ENCODE data around the gene TBATA.

TBATA gene

GRCh38 chr10:70742537-70743429 is 42.4 kb downstream of the TBATA start:
- peak; percentile 35 for DNase-seq (ENCODE audit: low read depth)
- H3K4me3 ChIP-seq (ENCODE audit: low read depth, low read length) = no peak overlapping the region
- TF ChIP-seq MAX (IDR thresholded peaks at IDR 0.05; ENCODE audit: low read depth, low read length) = 0 out of 2 replicates have a peak, but pooled peaks have one; percentile 17
- no peak for TF ChIP-seq MYC (IDR thresholded peaks at IDR 0.05; ENCODE audit: low read depth, low read length)

- no peak overlapping the region for H3K4me3 ChIP-seq (ENCODE audit: low read depth, low read length)
- TF ChIP-seq MAX (IDR thresholded peaks at IDR 0.05; ENCODE audit: low read depth, low read length) (no peak), CTCF (IDR thresholded peaks at IDR 0.05; ENCODE audit: low read depth, low read length) (no peak), MYC (IDR thresholded peaks at IDR 0.05; ENCODE audit: low read depth, low read length) (no peak), POLR2A (IDR thresholded peaks at IDR 0.05; ENCODE audit: extremely low read depth, insufficient read length) (no peak)
- no peak for DNase-seq (ENCODE audit: low read depth)
Observed at GRCh38 chr10:70740406-70741288, 44.5 kb downstream of the TBATA start.

DNA sequence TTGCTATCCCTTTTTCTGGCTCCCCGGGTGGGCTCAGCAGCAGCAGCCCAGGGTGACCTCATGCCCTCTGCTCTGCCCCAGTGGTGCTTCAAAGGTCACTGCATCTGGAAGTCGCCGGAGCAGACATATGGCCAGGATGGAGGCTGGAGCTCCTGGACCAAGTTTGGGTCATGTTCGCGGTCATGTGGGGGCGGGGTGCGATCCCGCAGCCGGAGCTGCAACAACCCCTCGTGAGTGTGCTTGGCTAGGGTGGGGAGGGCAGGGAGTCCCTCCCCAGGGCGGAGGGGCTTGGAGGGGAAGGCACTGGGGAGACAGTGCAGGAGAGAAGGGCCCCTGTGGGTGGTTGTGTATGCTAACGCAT is 46.4 kb downstream of the TBATA start:
- DNase-seq (ENCODE audit: low read depth) = no peak
- TF ChIP-seq CTCF (IDR thresholded peaks at IDR 0.05; ENCODE audit: low read depth, low read length) (peak; percentile 2), POLR2A (IDR thresholded peaks at IDR 0.05; ENCODE audit: extremely low read depth, insufficient read length) (no peak)
- no peak overlapping the region for H3K4me3 ChIP-seq (ENCODE audit: low read depth, low read length)

DNA sequence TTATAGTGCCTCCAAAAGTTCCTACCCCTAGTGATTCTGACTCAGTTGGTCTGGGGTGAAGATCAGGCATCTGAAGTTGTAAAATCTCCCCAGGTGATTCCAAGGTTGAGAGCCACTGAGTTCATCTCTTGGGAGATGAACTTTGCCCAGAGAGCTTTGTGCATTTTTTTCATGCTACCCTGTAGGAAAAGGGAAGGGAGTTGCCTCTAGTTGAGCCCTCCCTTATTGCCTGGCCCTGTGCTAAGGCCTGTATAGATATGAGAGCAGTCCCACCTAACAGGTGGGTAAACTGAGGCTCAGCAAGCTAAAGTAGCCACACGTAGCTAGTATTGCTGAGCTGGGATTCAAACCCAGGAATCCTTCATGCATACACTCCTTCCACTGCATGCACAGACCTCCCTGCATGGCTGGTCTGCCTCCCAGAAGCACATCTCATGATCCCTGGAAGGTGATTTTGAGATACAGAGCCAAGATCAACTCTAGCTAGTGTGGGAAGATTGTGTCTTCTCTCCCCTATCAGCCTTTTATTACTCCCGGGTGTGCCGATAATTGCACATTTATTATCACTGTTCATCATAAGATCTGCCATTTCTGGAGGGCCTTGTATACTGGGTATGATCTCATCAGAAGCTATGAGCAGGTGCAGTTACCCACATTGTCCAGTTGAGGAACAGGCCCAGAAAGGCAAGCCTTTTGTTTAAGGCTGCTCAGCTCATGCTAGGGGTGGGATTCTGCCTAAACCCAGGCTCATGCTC is 47.0 kb downstream of the TBATA start:
- TF ChIP-seq MAX (IDR thresholded peaks at IDR 0.05; ENCODE audit: low read depth, low read length) (no peak), POLR2A (IDR thresholded peaks at IDR 0.05; ENCODE audit: extremely low read depth, insufficient read length) (no peak), MYC (IDR thresholded peaks at IDR 0.05; ENCODE audit: low read depth, low read length) (no peak), CTCF (IDR thresholded peaks at IDR 0.05; ENCODE audit: low read depth, low read length) (no peak)
- no peak overlapping the region for H3K4me3 ChIP-seq (ENCODE audit: low read depth, low read length)
- no peak for DNase-seq (ENCODE audit: low read depth)

- TF ChIP-seq MAX (IDR thresholded peaks at IDR 0.05; ENCODE audit: low read depth, low read length) (no peak), MYC (IDR thresholded peaks at IDR 0.05; ENCODE audit: low read depth, low read length) (no peak), CTCF (IDR thresholded peaks at IDR 0.05; ENCODE audit: low read depth, low read length) (no peak), POLR2A (IDR thresholded peaks at IDR 0.05; ENCODE audit: extremely low read depth, insufficient read length) (no peak)
- no peak for DNase-seq (ENCODE audit: low read depth)
- no peak overlapping the region for H3K4me3 ChIP-seq (ENCODE audit: low read depth, low read length)
Observed at GRCh38 chr10:70737250-70737649, 47.9 kb downstream of the TBATA start.
